Type B pancreatic cell (in vitro differentiated cells): ENCODE results near the gene SDK1. TPM values are rescaled to one million over a fixed set of nuclear protein-coding genes. Genes with fewer than 3 reads are reported as not detected.

Source experiments
- DNase-seq: peaks from one replicate; pipeline ENCODE4 v3.0.0; 2021; ENCODE audit warnings: mixed read lengths; ENCODE audit not compliant: unreplicated experiment; ENCODE audit errors: extremely low spot score
- H3K27ac Mint-ChIP-seq: 2 replicates; pipeline ENCODE4 v1.8.0; 2021; ENCODE audit warnings: mild to moderate bottlenecking, mixed read lengths
- H3K27me3 Mint-ChIP-seq: 2 replicates; pipeline ENCODE4 v1.8.0; 2021; ENCODE audit warnings: mixed read lengths
- H3K36me3 Mint-ChIP-seq: 2 replicates; pipeline ENCODE4 v1.8.0; 2021; ENCODE audit warnings: mixed read lengths
- H3K4me1 Mint-ChIP-seq: one replicate; pipeline ENCODE4 v1.8.0; 2021; ENCODE audit warnings: mixed read lengths; ENCODE audit not compliant: unreplicated experiment
- H3K4me3 Mint-ChIP-seq: 2 replicates; pipeline ENCODE4 v1.8.0; 2021; ENCODE audit warnings: mild to moderate bottlenecking, mixed read lengths
- H3K9me3 Mint-ChIP-seq: 2 replicates; pipeline ENCODE4 v1.8.0; 2021; ENCODE audit warnings: mixed read lengths
- total RNA-seq: library from RNA; stranded (reverse); gene quantifications from 2 replicates; pipeline ENCODE4 v1.2.1, GENCODE V29; 2021; ENCODE audit warnings: low replicate concordance
- TF ChIP-seq, protein P1 (sequence below): fragments of 200-600 bp; sonication (generic); conservative IDR thresholded peaks from 2 replicates; pipeline ENCODE4 v1.5.0; 2021; ENCODE audit warnings: antibody characterized with exemption, mild to moderate bottlenecking

The SDK1 gene
- total RNA-seq, 1 donor from 2014 or later: 26.1 TPM

- Mint-ChIP-seq H3K27me3 (no peaks in the 10 kb centered on the region), H3K36me3 (no peaks in the 10 kb centered on the region), H3K9me3 (no peaks in the 10 kb centered on the region)
Measured at GRCh38 chr7:3309956-3310355, 8.9 kb downstream of the SDK1 start.

GRCh38 chr7:3310884-3311283 is 9.8 kb downstream of the SDK1 start:
- H3K36me3 Mint-ChIP-seq: no peaks in the 10 kb centered on the region
- no peaks in the 10 kb centered on the region for H3K9me3 Mint-ChIP-seq
- no peak overlapping the region for H3K27ac Mint-ChIP-seq
- no peak overlapping the region for H3K4me3 Mint-ChIP-seq
- TF ChIP-seq, protein P1, sequence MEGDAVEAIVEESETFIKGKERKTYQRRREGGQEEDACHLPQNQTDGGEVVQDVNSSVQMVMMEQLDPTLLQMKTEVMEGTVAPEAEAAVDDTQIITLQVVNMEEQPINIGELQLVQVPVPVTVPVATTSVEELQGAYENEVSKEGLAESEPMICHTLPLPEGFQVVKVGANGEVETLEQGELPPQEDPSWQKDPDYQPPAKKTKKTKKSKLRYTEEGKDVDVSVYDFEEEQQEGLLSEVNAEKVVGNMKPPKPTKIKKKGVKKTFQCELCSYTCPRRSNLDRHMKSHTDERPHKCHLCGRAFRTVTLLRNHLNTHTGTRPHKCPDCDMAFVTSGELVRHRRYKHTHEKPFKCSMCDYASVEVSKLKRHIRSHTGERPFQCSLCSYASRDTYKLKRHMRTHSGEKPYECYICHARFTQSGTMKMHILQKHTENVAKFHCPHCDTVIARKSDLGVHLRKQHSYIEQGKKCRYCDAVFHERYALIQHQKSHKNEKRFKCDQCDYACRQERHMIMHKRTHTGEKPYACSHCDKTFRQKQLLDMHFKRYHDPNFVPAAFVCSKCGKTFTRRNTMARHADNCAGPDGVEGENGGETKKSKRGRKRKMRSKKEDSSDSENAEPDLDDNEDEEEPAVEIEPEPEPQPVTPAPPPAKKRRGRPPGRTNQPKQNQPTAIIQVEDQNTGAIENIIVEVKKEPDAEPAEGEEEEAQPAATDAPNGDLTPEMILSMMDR: no peak
- no peak for DNase-seq
- peaks cover 4% of the 10 kb centered on the region for H3K4me1 Mint-ChIP-seq
- no peaks in the 10 kb centered on the region for H3K27me3 Mint-ChIP-seq

More at GRCh38 chr7:3309956-3310355, 8.9 kb downstream of the SDK1 start:
- H3K4me1 Mint-ChIP-seq: peaks cover 4% of the 10 kb centered on the region
- no peak for DNase-seq
- TF ChIP-seq, protein P1: no peak
- H3K4me3 Mint-ChIP-seq: no peak overlapping the region
- no peak overlapping the region for H3K27ac Mint-ChIP-seq

DNA sequence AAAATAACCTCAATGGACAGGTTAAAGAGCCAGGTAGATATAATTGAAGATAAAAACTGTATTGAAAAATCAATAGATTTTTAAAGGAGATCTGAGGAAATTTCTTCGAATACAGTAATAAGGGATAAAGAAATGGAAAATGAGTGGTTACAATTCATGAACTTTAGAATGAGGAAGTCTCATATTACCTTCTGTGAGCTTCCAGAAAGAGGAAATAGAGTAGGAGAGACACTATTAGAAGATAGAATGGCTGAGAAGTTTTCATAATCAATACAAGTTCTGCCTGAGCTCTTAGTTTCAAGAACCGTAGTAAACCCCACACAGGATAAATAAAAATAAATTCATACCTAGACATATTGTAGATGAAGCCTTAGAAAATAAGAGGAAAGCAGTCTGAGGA is 11.5 kb downstream of the SDK1 start:
- Mint-ChIP-seq H3K9me3 (no peaks in the 10 kb centered on the region), H3K27me3 (no peaks in the 10 kb centered on the region), H3K36me3 (no peaks in the 10 kb centered on the region), H3K27ac (no peak overlapping the region), H3K4me3 (no peak overlapping the region), H3K4me1 (peaks cover 4% of the 10 kb centered on the region)
- TF ChIP-seq, protein P1: no peak
- no peak for DNase-seq

DNA sequence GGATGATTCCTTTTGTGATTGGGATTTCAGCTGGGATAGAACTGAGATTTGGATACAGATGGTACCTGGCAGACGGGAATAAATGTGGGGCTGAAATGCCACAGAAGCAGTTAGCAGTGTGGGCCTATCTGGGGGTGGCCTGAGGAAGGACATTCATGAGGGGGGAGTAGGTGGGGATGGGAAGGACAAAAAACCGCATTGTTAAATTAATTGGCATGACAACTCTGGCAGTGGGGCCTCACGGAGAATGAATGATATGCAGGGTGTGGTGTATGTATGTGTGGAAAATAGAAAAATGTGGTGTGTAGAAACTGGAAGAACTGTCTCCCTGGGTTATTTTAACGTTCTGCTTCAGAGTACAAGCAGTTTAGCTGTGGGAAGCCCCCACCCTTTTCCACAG is 17.8 kb downstream of the SDK1 start:
- Mint-ChIP-seq H3K4me3 (no peak overlapping the region), H3K27ac (no peak overlapping the region), H3K4me1 (peaks cover 13% of the 10 kb centered on the region), H3K27me3 (no peaks in the 10 kb centered on the region), H3K9me3 (peaks cover 5% of the 10 kb centered on the region), H3K36me3 (peaks cover 6% of the 10 kb centered on the region)
- no peak for DNase-seq
- TF ChIP-seq, protein P1: no peak

DNA sequence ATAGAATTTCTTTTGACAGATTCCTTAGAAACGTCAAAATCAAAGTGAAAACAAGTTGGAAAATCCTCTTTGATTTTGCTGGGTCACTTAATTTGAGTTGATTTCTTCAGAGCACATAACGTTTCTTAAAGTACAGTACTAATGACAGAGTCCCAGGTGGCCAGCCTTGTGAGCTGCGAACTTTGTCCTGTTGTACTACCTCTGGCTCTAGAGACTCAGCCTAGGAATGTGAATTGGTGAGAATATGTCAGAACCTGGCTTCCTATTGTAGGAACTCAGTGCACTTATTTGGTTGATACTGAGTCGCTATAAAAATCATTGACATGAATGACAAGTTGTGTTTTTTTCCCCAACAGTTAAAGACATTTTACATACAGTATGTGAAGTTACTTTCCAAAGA is 20.2 kb downstream of the SDK1 start:
- Mint-ChIP-seq H3K4me1 (peaks cover 18% of the 10 kb centered on the region), H3K27me3 (no peaks in the 10 kb centered on the region), H3K4me3 (no peak overlapping the region), H3K27ac (no peak overlapping the region), H3K36me3 (peaks cover 7% of the 10 kb centered on the region), H3K9me3 (peaks cover 5% of the 10 kb centered on the region)
- TF ChIP-seq, protein P1: no peak
- no peak for DNase-seq

DNA sequence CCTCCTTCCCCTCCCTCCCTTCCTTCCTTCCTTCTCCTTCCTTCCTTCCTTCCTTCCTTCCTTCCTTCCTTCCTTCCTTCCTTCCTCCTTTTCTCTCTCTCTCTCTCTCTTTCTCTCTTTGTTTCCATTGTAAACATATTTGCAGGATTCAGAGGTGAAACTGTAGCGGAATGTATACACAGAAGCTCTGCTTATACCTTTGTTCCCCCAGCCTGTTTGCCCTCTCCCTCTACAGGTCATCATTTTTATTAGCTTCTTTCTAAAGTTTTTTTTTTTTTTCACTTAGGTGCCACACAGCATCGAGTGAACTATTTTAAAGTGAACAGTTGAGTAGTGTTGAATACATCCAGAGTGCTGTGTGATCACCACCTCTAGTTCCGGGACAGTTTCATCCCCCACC is 20.7 kb downstream of the SDK1 start:
- Mint-ChIP-seq H3K27ac (no peak overlapping the region), H3K4me1 (peaks cover 18% of the 10 kb centered on the region), H3K9me3 (peaks cover 5% of the 10 kb centered on the region), H3K4me3 (no peak overlapping the region), H3K36me3 (peaks cover 7% of the 10 kb centered on the region), H3K27me3 (no peaks in the 10 kb centered on the region)
- no peak for DNase-seq
- TF ChIP-seq, protein P1: no peak
